Fibroblast of peridontal ligament (primary cell): ENCODE data around the gene SLC46A3.
"Not testable (repeated sequence)": the region's sequence is repeated elsewhere in the genome, so short reads cannot be mapped to it uniquely, and the experiment has no call there.

Experiments used
- DNase-seq: peaks from one replicate; pipeline ENCODE4 v3.0.0-alpha.2; 2010; ENCODE audit errors: extremely low read depth

SLC46A3 gene

DNA sequence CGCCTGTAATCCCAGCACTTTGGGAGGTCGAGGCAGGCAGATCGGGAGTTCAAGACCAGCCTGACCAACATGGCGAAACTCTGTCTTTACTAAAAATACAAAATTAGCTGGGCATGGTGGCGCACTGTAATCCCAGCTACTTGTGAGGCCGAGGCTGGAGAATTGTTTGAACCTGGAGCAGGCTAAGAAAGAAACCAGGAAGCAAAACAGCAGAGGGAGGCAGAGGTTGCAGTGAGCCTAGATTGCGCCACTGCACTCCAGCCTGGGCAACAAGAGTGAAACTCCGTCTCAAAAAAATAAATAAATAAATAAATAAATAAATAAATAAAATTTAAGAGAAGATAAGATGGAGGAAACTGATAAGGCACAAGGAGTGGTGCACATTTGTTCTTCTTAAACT is 35.6 kb downstream of the SLC46A3 start:
- DNase-seq, result not testable (repeated sequence)

DNA sequence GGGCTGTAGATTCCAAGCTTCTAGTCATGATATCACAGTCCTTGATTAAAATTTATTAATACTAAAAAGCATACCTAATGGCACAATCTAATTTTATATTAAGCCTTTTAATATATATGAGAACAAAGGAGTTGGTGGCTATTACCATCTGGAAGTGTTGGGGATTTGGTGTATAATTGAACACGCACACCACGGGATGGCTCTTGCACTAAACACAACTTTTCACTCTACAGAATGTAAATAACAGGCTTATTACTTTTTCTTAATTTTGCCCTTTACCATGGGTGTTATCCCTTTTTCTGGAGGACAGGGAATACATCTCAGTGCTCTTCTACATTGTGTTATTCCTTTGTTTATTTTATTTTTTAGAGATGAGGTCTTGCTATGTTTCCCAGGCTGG is 38.2 kb downstream of the SLC46A3 start:
- DNase-seq, result no peak

DNA sequence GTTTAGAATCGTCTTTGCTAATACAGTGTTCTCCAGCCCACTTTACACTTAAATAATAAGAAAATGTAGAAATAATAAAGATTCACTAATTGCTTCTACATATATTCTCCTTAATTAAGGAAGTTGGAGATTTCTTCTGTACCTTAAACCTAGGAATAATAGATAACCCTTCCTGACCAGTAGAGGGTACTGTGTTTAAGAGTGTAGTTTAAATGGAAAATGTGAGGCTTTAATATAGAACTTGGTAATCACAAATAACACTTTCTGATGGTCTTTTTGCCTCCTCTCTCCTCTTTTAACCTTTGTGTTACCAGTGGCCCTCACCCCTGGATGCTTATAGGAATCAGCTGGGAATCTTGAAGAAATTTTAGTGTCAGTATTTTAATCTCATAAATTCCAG is 39.1 kb downstream of the SLC46A3 start:
- peak; percentile 52 for DNase-seq

DNA sequence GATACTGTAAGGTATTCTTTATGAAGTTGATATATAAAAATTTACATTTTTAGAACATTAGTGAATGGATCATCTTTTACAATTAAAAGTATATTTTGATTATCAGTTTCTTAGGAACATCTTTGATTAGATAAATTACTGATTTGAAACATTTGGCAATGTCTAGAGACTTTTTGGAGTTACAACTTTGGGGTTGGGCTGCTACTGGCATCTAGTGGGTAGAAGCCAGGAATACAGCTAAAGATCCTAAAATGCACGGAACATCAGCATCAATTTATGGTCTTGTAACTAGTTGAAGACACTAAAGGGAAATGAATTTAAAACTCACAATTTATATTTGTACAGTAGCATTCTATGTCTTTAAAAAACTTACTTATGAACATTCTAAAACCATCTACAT is 40.0 kb downstream of the SLC46A3 start:
- DNase-seq, result peak; percentile 36

DNA sequence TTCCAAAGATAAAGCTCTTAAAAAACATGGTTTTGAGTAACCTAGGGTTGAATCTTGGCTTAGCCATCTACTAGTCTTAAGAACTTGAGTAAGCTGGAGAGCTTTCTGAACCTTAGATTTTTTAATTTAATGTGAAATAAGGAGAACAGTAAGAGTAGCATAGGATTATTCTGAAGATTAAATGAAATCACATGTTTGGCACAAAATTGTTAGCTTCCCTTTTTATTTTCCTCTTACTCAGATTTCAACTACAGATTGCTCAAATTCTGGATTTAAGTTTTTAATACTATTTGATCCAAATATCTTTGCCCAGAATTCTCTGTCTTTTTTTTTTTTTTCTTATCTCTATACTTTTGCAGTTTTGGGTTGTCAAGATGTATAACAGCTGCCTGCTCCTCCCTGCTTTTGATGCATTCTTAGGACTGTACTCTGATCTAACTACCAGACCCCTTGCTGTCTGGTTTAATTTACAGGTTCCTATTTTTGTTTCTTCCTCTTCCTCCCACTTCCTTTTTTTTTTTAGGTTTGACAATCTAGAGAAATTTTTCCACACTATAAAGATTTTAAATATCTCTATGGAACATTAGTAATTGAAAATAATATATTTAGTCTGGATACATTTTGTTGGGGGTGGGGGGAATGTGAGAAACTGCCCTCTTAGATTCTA is 47.5 kb downstream of the SLC46A3 start:
- no peak for DNase-seq

DNA sequence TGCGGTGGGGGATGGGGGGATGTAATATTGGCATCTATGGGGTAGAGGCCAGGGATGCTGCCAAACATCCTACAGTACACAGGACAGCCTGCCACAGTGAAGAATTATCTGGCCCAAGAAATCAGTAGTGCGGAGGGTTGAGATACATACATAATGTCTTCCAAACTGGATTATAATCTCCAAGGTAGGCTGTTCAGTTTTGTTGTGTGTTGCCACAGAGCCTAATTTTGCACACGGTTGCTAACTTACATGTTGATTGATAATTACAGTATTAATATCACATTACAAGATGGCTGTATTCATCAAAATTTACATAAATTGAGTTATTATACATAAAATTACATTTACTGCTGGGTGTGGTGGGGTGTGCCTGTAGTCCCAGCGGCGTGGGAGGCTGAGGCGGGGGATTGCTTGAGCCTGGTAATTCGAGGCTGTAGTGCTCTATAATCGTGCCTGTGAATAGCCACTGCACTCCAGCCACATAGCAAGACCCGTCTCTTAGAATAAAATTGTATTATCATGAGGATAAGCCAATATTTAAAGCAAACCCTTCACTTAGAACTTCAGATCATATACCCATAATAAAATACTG is 51.8 kb downstream of the SLC46A3 start:
- no peak for DNase-seq

DNA sequence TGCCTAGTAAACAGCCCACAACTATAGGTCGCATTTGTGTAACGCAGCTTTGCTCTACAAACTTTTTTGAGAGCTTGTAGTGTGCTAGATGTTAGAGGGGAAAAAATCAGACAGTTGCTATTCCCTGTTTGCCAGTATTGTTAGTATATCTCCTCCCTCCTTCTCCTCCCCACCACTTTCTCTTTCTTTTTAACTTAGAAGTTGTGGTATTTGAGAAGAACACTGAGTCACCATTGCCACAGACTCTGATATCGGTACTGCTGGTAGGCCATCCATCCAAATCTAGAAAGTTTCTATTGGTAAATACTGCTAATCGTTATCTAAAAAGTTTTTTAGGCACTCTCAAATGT is 59.2 kb downstream of the SLC46A3 start:
- peak; percentile 77 for DNase-seq

DNA sequence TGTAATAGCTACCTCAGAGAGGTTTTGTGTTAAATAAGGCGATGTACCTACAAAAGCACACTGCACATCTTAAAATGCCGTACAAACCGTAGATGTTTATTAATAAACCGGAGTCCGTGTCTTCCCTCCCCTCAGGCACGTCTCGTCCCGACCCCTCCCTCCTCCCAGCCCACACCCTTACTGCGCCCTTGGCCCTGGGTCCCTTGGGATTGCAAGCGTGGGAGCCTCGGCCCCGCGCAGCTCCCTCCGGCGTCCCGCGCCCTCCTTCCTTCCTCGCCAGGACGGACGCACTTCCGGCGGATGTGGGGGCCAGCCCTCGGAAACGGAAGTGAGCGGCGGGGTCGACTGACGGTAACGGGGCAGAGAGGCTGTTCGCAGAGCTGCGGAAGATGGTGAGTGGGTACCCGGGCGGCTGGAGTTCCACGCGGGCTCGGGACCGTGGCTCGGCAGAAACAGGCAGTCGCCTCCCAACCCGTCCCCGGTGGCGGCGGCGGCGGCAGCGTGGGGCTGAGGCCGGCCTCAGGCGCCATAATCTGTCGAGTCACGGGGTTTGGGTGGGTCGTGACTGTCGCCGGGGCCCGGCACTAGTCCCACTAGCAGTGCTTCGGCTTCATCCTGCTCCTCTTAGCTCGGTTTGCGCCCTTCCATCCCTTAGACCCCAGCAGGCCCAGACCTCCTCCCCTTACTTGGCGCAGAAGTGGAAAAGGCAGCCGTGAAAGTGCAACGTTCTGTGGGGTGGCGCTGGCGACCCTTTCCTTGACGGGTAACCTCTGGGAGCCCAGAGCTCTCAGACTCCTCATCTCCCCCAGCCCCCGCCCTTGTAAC is 59.8 kb downstream of the SLC46A3 start, which contains the start of gene POMP:
TSS of gene POMP (plus strand) at position 335 of the 825 bp plus-strand sequence. CDS start at position 390, 55 bp downstream.
- DNase-seq, result peak; percentile 93

DNA sequence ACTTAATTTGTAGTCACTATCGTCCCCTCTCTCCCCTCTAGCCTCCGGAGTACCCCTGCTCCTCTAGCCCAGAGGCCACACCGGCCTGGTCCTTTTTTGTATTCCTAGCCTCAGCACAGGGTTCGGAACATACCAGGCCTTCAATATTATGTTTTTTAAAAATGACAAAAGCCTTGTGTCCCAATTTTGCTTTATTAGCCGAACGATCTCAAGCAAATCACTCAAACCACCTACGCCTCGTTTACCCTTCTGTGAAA is 60.3 kb downstream of the SLC46A3 start:
- DNase-seq, result no peak

DNA sequence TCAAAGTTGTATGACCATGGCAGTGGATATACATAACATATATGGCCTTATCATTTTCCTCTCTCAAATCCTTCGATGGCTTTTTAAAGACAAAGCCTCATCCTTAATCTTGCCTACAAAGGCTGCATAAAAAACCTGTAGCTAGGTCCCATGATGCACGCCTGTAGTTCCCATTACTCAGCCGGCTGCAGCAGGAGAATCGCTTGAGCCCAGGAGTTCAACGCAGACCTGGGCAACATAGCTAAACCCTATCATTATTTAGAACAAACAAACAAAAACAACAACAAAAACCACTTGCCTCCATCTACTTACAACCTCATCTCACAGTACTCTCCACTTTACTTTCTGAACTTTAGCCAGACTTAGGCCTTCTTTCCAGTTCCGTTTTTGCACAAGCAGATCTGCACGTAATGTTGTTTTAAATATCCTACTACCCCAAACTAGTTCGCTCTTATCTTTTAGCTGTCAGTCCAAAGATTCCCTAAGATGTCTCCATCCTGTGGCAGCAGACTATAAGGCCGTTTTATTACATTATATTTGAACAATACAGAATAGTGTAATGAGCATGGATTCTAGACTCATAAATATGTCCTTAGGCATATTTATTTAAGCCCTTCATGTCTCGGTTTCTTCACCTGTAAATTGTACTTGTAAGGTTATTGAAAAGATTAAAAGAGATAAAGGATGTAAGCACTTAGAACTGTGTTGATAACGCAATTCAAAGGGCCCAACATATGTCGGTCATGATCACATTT is 60.8 kb downstream of the SLC46A3 start:
- peak; percentile 67 for DNase-seq

DNA sequence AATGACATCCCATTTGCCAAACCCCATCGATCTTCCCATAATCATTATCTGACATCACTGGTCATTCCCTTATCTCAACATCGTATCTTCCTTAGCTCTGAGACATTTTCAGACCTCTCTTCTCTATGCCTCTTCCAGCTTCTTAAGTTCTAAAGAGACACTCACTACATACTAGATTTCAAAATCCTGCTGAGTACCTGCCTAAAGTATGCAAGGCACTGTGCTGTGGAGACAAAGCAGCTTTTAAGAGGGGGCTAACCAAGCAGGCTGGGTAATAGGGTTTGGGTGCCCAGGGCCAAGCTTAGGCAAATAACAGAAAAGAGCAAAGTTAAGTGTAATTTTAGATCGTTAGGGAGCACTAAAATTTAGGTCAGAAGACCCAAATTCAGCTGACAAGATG is 63.2 kb downstream of the SLC46A3 start:
- DNase-seq, result peak; percentile 70

DNA sequence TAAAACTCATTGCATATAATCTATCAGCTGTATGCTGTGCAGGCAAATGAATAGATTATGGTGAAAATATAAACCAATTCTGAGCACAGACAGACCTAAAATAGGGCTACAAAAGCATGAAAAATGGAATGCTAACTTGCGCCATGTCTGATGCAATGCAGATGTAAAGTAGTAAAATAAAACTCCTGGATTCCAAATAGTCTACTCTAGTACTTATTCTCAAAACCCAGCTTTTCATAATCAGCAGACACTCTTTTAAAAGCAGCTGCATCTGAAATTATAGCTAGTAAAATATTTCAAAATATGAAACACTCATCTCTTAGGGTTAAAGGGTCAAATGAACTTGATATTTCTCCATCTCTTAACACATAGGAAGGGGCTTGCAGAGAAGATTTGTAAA is 64.5 kb downstream of the SLC46A3 start:
- peak; percentile 85 for DNase-seq

DNA sequence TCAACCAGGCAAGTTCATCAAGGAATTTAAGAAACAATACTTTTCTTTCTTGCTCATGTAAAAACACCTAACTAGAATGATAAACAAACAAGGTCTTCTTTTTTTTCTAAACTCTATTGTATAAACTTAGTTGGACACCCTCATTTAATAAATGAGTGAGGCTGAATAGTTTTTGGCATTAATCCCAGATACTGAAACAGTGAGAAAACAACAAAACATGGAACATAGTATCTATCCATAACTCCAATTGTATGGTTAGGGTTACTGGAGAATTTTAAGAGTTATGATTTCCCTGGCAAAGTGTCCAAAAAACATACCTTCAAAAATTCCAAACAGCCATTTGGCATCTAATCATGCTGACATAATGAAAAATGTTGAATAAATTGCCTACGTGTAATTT is 65.7 kb downstream of the SLC46A3 start:
- no peak for DNase-seq

DNA sequence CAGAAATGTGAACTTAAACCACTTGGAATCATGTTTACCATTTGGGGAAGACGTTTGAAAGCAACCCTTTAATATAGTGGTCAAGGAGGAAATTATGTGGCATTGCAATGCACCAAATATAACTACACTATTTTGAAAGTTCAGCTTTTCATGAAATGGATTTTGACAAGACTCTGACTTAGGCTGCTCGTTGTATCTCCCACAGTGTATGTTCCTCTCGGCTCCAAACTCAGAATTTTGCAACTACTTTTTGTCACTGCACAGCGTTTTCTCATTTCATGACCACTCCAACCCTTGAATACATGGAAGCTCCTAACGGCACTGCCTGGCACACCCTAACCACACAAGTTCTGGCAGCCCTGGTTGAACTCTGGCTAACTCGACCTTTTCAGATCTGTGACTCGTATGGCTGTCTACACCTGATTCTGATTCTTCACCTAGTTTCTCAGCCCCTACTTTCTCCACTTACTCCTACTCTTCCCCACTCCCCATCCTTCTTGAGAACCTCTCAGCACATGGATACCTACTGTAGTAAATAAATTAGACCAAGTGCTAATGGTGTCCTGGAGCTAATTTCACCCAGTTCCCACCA is 66.9 kb downstream of the SLC46A3 start:
- no peak for DNase-seq

DNA sequence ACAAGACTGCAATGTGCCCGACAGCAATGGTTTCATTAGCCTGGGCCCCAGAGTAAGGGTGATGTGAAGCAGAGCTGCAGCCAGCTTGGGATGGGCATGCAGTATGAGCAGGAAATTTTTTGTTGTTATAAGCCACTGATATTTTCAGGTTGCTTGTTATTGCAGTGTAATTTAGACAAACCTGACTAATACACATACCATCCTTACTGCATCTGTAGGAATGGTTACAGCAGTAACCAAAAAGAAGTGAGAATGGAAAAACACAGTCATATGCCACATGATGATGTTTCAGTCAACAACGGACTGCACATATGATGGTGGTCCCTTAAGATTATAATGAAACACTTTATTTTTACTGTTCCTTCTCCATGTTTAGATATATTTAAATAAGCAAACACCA is 68.5 kb downstream of the SLC46A3 start:
- DNase-seq, result no peak
